Mucosa of descending colon (tissue), 3 donors: Measurements from ENCODE around the gene THAP11. TPM values are rescaled to one million over a fixed set of nuclear protein-coding genes. Genes with fewer than 3 reads are reported as not detected.
A peak's percentile ranks its signal among the peaks of the same experiment; 100 is the strongest.
"Not testable (repeated sequence)": the region's sequence is repeated elsewhere in the genome, so short reads cannot be mapped to it uniquely, and the experiment has no call there.

Experiments
- ATAC-seq: fragments of 200-7000 bp; cut with Tn5 transposase; one replicate; pipeline ENCODE4 v1.9.1; 2020; ENCODE audit warnings: mild to moderate bottlenecking, moderate library complexity
- DNase-seq, 3 donors: peaks; one replicate each; pipeline ENCODE4 v3.0.0-alpha.2; 2020
- H3K36me3 ChIP-seq: fragments of 200-600 bp; one replicate; pipeline ENCODE4 v1.8.0; 2021; ENCODE audit warnings: low read depth, mild to moderate bottlenecking
- H3K4me1 ChIP-seq: fragments of 200-600 bp; one replicate; pipeline ENCODE4 v1.8.0; 2021; ENCODE audit warnings: low read depth, mild to moderate bottlenecking
- H3K4me3 ChIP-seq: fragments of 200-600 bp; one replicate; pipeline ENCODE4 v1.8.0; 2021; ENCODE audit warnings: mild to moderate bottlenecking
- H3K9me3 ChIP-seq: fragments of 200-600 bp; one replicate; pipeline ENCODE4 v1.8.0; 2021; ENCODE audit warnings: mild to moderate bottlenecking
- CTCF ChIP-seq: fragments of 200-600 bp; IDR thresholded peaks from one replicate; pipeline ENCODE4 v1.8.0; 2022; ENCODE audit warnings: antibody characterized with exemption, mild to moderate bottlenecking
- intact Hi-C, 2 donors: fragments of 100-400 bp; cut with DNase I in 1 of 2; cut with micrococcal nuclease in 1 of 2; formaldehyde crosslinking; loops; one replicate each; pipeline versions ENCODE4 v1.11.0 to v1.11.1; 2022; cut with DNase I, micrococcal nuclease
- total RNA-seq, 3 donors: library from RNA; stranded (reverse); fragmentation: NEBNext Ultra II Directional in 2 of 3; extraction: Animal tissue kit (Norgen Biotek cat#: 25700) in 2 of 3; gene quantifications; one replicate each; pipeline versions ENCODE4 v1.2.1 to v1.2.4, GENCODE V29; 2021 to 2023
- donor health status: DM: no; HTN: no; CAD: no; lungs with moderate emphysema.
- donor health status: DM: no; HTN: no; CAD: no.
- donor health status: DM: no; HTN: yes; CAD: no.

THAP11 gene
- total RNA-seq, 3 donors from 2014 or later, result 18.1 to 43.3 (median 20.5) TPM

- TF ChIP-seq CTCF, result no peak
- no peaks in the 10 kb centered on the region for H3K9me3 ChIP-seq
- DNase-seq (no peak), ATAC-seq (no peak)
- H3K36me3 ChIP-seq, result no peaks in the 10 kb centered on the region
- intact Hi-C loops, result no loop called here
- H3K4me1 ChIP-seq, result peaks cover 24% of the 10 kb centered on the region
- no peak overlapping the region for H3K4me3 ChIP-seq
These were observed 18.7 kb downstream of the THAP11 start for GRCh38 chr16:67860589-67861398.

- DNase-seq (no peak), ATAC-seq (no peak)
- no peaks in the 10 kb centered on the region for H3K36me3 ChIP-seq
- peaks cover 19% of the 10 kb centered on the region for H3K4me1 ChIP-seq
- H3K9me3 ChIP-seq, result no peaks in the 10 kb centered on the region
- intact Hi-C loops, result no loop called here
- H3K4me3 ChIP-seq, result no peak overlapping the region
- TF ChIP-seq CTCF, result no peak
These were observed 19.8 kb downstream of the THAP11 start for GRCh38 chr16:67861877-67862276.

GRCh38 chr16:67862623-67863583, 20.8 kb downstream of the THAP11 start:
- H3K4me1 ChIP-seq, result peaks cover 8% of the 10 kb centered on the region
- H3K9me3 ChIP-seq, result no peaks in the 10 kb centered on the region
- H3K36me3 ChIP-seq, result no peaks in the 10 kb centered on the region
- intact Hi-C loops, result no loop called here
- no peak for TF ChIP-seq CTCF
- ATAC-seq, result peak; percentile 32
- no peak overlapping the region for H3K4me3 ChIP-seq
- no peak for DNase-seq

GRCh38 chr16:67864044-67864443, 21.9 kb downstream of the THAP11 start:
- H3K4me3 ChIP-seq, H3K36me3 ChIP-seq, H3K9me3 ChIP-seq, ATAC-seq, H3K4me1 ChIP-seq, intact Hi-C loops, DNase-seq: not testable (repeated sequence)

GRCh38 chr16:67864594-67864993, 22.5 kb downstream of the THAP11 start:
- intact Hi-C loops, result no loop called here
- ATAC-seq, result no peak
- Histone ChIP-seq H3K9me3 (no peaks in the 10 kb centered on the region), H3K4me3 (no peak overlapping the region), H3K36me3 (no peaks in the 10 kb centered on the region), H3K4me1 (no peaks in the 10 kb centered on the region)
- no peak for DNase-seq
- TF ChIP-seq CTCF, result no peak

- DNase-seq (peak in 1 of 3 donors; percentile 36), ATAC-seq (peak; percentile 72)
- H3K36me3 ChIP-seq, result no peaks in the 10 kb centered on the region
- no peaks in the 10 kb centered on the region for H3K4me1 ChIP-seq
- intact Hi-C loops, result no loop called here
- no peaks in the 10 kb centered on the region for H3K9me3 ChIP-seq
- no peak overlapping the region for H3K4me3 ChIP-seq
- no peak for TF ChIP-seq CTCF
These were observed 23.2 kb downstream of the THAP11 start for GRCh38 chr16:67865318-67865717.
